DND-41 (cell line): ENCODE measurements around the gene DYNC1H1.

Experiments used
- ATAC-seq: fragments of 200-7000 bp; cut with Tn5 transposase; 3 replicates; pipeline ENCODE4 v1.9.1; 2021; ENCODE audit warnings: low read depth; ENCODE audit not compliant: insufficient read depth
- DNase-seq: peaks from one replicate; pipeline ENCODE4 v3.0.0-alpha.2; 2020
- H2AFZ ChIP-seq: 2 replicates; pipeline ENCODE4 v1.6.0; 2012; ENCODE audit warnings: low read depth, low read length
- H3K27ac ChIP-seq: 2 replicates; pipeline ENCODE4 v1.5.1; 2012; ENCODE audit warnings: low read length, inconsistent platforms
- H3K27me3 ChIP-seq: fragments of 200-600 bp; sonication (generic); 2 replicates; pipeline ENCODE4 v1.6.0; 2012; ENCODE audit warnings: low read length, mild to moderate bottlenecking, inconsistent platforms; ENCODE audit not compliant: insufficient read depth, poor library complexity
- H3K36me3 ChIP-seq: 2 replicates; pipeline ENCODE4 v1.5.1; 2012; ENCODE audit warnings: low read length, inconsistent platforms; ENCODE audit not compliant: insufficient read depth
- H3K4me1 ChIP-seq: 2 replicates; pipeline ENCODE4 v1.5.1; 2012; ENCODE audit warnings: mild to moderate bottlenecking, low read length; ENCODE audit not compliant: insufficient read depth
- H3K4me2 ChIP-seq: 2 replicates; pipeline ENCODE4 v1.6.0; 2012; ENCODE audit warnings: mild to moderate bottlenecking, moderate library complexity, low read length, inconsistent platforms; ENCODE audit not compliant: insufficient read depth
- H3K4me3 ChIP-seq, 2 experiments: fragments of 200-600 bp in 1 of 2; shearing (Covaris generic) in 1 of 2; 2 replicates each; pipeline ENCODE4 v1.5.1; 2012 to 2016; ENCODE audit warnings: inconsistent platforms in 2 of 2, low read length in 2 of 2, mild to moderate bottlenecking in 2 of 2, low read depth in 1 of 2, moderate library complexity in 1 of 2
- H3K79me2 ChIP-seq: 2 replicates; pipeline ENCODE4 v1.6.0; 2012; ENCODE audit warnings: low read length, inconsistent platforms; ENCODE audit not compliant: insufficient read depth
- H3K9ac ChIP-seq: 2 replicates; pipeline ENCODE4 v1.6.0; 2012; ENCODE audit warnings: low read depth, mild to moderate bottlenecking, inconsistent platforms, low read length, moderate library complexity
- H3K9me3 ChIP-seq: 2 replicates; pipeline ENCODE4 v1.5.1; 2012; ENCODE audit warnings: low read length, moderate library complexity, mild to moderate bottlenecking, inconsistent platforms; ENCODE audit not compliant: insufficient read depth, severe bottlenecking
- H4K20me1 ChIP-seq: 2 replicates; pipeline ENCODE4 v1.6.0; 2012; ENCODE audit warnings: low read length; ENCODE audit not compliant: insufficient read depth
- EZH2 ChIP-seq: IDR thresholded peaks from 3 replicates; pipeline ENCODE4 v1.6.1; 2012; ENCODE audit warnings: borderline replicate concordance, low read depth, mild to moderate bottlenecking, moderate library complexity, low read length, inconsistent platforms; ENCODE audit not compliant: severe bottlenecking
- TF ChIP-seq, protein P1 (sequence below): IDR thresholded peaks from 2 replicates; pipeline ENCODE4 v1.5.1; 2012; ENCODE audit warnings: borderline replicate concordance, low read length, moderate library complexity, mild to moderate bottlenecking; ENCODE audit not compliant: poor library complexity, severe bottlenecking; ENCODE audit errors: extremely low read depth

Gene DYNC1H1

GRCh38 chr14:102016420-102017090 lies 52.2 kb downstream of the DYNC1H1 start:
- no peak overlapping the region for H3K9ac ChIP-seq
- no peaks in the 10 kb centered on the region for H3K4me1 ChIP-seq
- ATAC-seq, result no peak
- H2AFZ ChIP-seq, result no peak overlapping the region
- H3K79me2 ChIP-seq, result no peaks in the 10 kb centered on the region
- no peak for DNase-seq
- no peak for TF ChIP-seq EZH2
- TF ChIP-seq, protein P1, sequence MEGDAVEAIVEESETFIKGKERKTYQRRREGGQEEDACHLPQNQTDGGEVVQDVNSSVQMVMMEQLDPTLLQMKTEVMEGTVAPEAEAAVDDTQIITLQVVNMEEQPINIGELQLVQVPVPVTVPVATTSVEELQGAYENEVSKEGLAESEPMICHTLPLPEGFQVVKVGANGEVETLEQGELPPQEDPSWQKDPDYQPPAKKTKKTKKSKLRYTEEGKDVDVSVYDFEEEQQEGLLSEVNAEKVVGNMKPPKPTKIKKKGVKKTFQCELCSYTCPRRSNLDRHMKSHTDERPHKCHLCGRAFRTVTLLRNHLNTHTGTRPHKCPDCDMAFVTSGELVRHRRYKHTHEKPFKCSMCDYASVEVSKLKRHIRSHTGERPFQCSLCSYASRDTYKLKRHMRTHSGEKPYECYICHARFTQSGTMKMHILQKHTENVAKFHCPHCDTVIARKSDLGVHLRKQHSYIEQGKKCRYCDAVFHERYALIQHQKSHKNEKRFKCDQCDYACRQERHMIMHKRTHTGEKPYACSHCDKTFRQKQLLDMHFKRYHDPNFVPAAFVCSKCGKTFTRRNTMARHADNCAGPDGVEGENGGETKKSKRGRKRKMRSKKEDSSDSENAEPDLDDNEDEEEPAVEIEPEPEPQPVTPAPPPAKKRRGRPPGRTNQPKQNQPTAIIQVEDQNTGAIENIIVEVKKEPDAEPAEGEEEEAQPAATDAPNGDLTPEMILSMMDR, result no peak
- no peaks in the 10 kb centered on the region for H3K27me3 ChIP-seq
- no peak overlapping the region for H3K4me3 ChIP-seq
- peaks cover 96% of the 10 kb centered on the region for H3K36me3 ChIP-seq
- no peak overlapping the region for H3K4me2 ChIP-seq
- H4K20me1 ChIP-seq, result no peaks in the 10 kb centered on the region
- H3K9me3 ChIP-seq, result no peaks in the 10 kb centered on the region
- H3K27ac ChIP-seq, result no peak overlapping the region

GRCh38 chr14:102018251-102018650 lies 53.9 kb downstream of the DYNC1H1 start:
- Histone ChIP-seq H3K4me3 (no peak overlapping the region), H4K20me1 (no peaks in the 10 kb centered on the region), H3K36me3 (peaks cover 97% of the 10 kb centered on the region), H3K27ac (no peak overlapping the region), H3K4me2 (no peak overlapping the region), H2AFZ (no peak overlapping the region), H3K9ac (no peak overlapping the region), H3K9me3 (no peaks in the 10 kb centered on the region), H3K4me1 (no peaks in the 10 kb centered on the region), H3K27me3 (no peaks in the 10 kb centered on the region), H3K79me2 (no peaks in the 10 kb centered on the region)
- DNase-seq (no peak), ATAC-seq (no peak)
- TF ChIP-seq EZH2, result no peak
- TF ChIP-seq, protein P1, result no peak

GRCh38 chr14:102019006-102019540 lies 54.7 kb downstream of the DYNC1H1 start:
- H3K79me2 ChIP-seq, result no peaks in the 10 kb centered on the region
- H3K9ac ChIP-seq, result no peak overlapping the region
- H2AFZ ChIP-seq, result no peak overlapping the region
- H3K4me1 ChIP-seq, result no peaks in the 10 kb centered on the region
- no peak for DNase-seq
- no peak overlapping the region for H3K27ac ChIP-seq
- H3K4me3 ChIP-seq, result no peak overlapping the region
- H3K27me3 ChIP-seq, result no peaks in the 10 kb centered on the region
- peaks cover 97% of the 10 kb centered on the region for H3K36me3 ChIP-seq
- no peak for TF ChIP-seq EZH2
- TF ChIP-seq, protein P1, result no peak
- no peak overlapping the region for H3K4me2 ChIP-seq
- ATAC-seq, result no peak
- H3K9me3 ChIP-seq, result no peaks in the 10 kb centered on the region
- no peaks in the 10 kb centered on the region for H4K20me1 ChIP-seq
